ENCODE results near the gene ARID4B.
A peak's percentile ranks its signal among the peaks of the same experiment; 100 is the strongest.

The ARID4B gene

GRCh38 chr1:235327559-235328270 lies at the start of gene ARID4B:
ARID4B (minus strand) TSS chr1:235328179; CDS start chr1:235326919, 1,260 bp downstream.
- peaks cover 14% of the 10 kb centered on the region for H4K20me1 ChIP-seq (ENCODE audit: low read depth, low read length)
- H3K27me3 ChIP-seq (ENCODE audit: low read length), result no peaks in the 10 kb centered on the region
- H3F3A ChIP-seq (ENCODE audit: insufficient read depth), result peaks cover 30% of the 10 kb centered on the region
- H3K9me2 ChIP-seq (replicated peaks; ENCODE audit: insufficient read depth, low read length), result no peaks in the 10 kb centered on the region
- no peaks in the 10 kb centered on the region for H3K9me3 ChIP-seq (ENCODE audit: insufficient read depth, low read length)
- no peaks in the 10 kb centered on the region; the same call in 1 of the 2 replicates for H3K36me3 ChIP-seq (ENCODE audit: low read length)
- peak within 1 kb of the TSS; percentile 85 for H3K27ac ChIP-seq (ENCODE audit: low read depth, low read length)
- H2AFZ ChIP-seq (ENCODE audit: low read depth, low read length, severe bottlenecking), result peak within 1 kb of the TSS; percentile 62
- TF ChIP-seq CTCF (IDR thresholded peaks at IDR 0.05; ENCODE audit: insufficient read depth, low read length, poor library complexity, severe bottlenecking) (no peak), EZH2phosphoT487 (conservative IDR thresholded peaks at IDR 0.05; ENCODE audit: low read length) (no peak)
- H3K4me3 ChIP-seq (ENCODE audit: insufficient read depth, low read length, poor library complexity, severe bottlenecking), result peak within 1 kb of the TSS; percentile 78
- peaks cover 90% of the 10 kb centered on the region for H3K79me2 ChIP-seq (ENCODE audit: insufficient read depth, low read length)
- peak within 1 kb of the TSS; percentile 95 for H3K9ac ChIP-seq (ENCODE audit: low read length)
- H3K4me2 ChIP-seq (ENCODE audit: low read depth, low read length, poor library complexity, severe bottlenecking), result peak within 1 kb of the TSS; percentile 96

GRCh38 chr1:235375919-235376605 lies 48.1 kb upstream of the ARID4B start:
- Histone ChIP-seq H3K36me3 (ENCODE audit: low read length) (peaks cover 4% of the 10 kb centered on the region; the same call in 1 of the 2 replicates), H3K9me3 (ENCODE audit: insufficient read depth, low read length) (no peaks in the 10 kb centered on the region), H3K4me2 (ENCODE audit: low read depth, low read length, poor library complexity, severe bottlenecking) (no peak overlapping the region), H3F3A (ENCODE audit: insufficient read depth) (no peaks in the 10 kb centered on the region; the same call in 1 of the 2 replicates), H3K79me2 (ENCODE audit: insufficient read depth, low read length) (peaks cover 16% of the 10 kb centered on the region), H3K9ac (ENCODE audit: low read length) (no peak overlapping the region), H3K9me2 (replicated peaks; ENCODE audit: insufficient read depth, low read length) (no peaks in the 10 kb centered on the region), H3K27me3 (ENCODE audit: low read length) (no peaks in the 10 kb centered on the region), H4K20me1 (ENCODE audit: low read depth, low read length) (no peaks in the 10 kb centered on the region), H2AFZ (ENCODE audit: low read depth, low read length, severe bottlenecking) (no peak overlapping the region), H3K4me3 (ENCODE audit: insufficient read depth, low read length, poor library complexity, severe bottlenecking) (no peak overlapping the region), H3K27ac (ENCODE audit: low read depth, low read length) (no peak overlapping the region)
- TF ChIP-seq EZH2phosphoT487 (conservative IDR thresholded peaks at IDR 0.05; ENCODE audit: low read length) (no peak), CTCF (IDR thresholded peaks at IDR 0.05; ENCODE audit: insufficient read depth, low read length, poor library complexity, severe bottlenecking) (no peak)

GRCh38 chr1:235369802-235370201 lies 41.8 kb upstream of the ARID4B start:
- Histone ChIP-seq H3K27me3 (ENCODE audit: low read length) (no peaks in the 10 kb centered on the region), H3K9ac (ENCODE audit: low read length) (no peak overlapping the region), H3K36me3 (ENCODE audit: low read length) (no peaks in the 10 kb centered on the region), H3K9me3 (ENCODE audit: insufficient read depth, low read length) (no peaks in the 10 kb centered on the region), H3K4me3 (ENCODE audit: insufficient read depth, low read length, poor library complexity, severe bottlenecking) (no peak overlapping the region), H3K4me2 (ENCODE audit: low read depth, low read length, poor library complexity, severe bottlenecking) (no peak overlapping the region), H3K79me2 (ENCODE audit: insufficient read depth, low read length) (peaks cover 34% of the 10 kb centered on the region), H2AFZ (ENCODE audit: low read depth, low read length, severe bottlenecking) (no peak overlapping the region), H3F3A (ENCODE audit: insufficient read depth) (no peaks in the 10 kb centered on the region), H4K20me1 (ENCODE audit: low read depth, low read length) (no peaks in the 10 kb centered on the region), H3K9me2 (replicated peaks; ENCODE audit: insufficient read depth, low read length) (no peaks in the 10 kb centered on the region), H3K27ac (ENCODE audit: low read depth, low read length) (no peak overlapping the region)
- TF ChIP-seq EZH2phosphoT487 (conservative IDR thresholded peaks at IDR 0.05; ENCODE audit: low read length) (no peak), CTCF (IDR thresholded peaks at IDR 0.05; ENCODE audit: insufficient read depth, low read length, poor library complexity, severe bottlenecking) (no peak)
